Measurements from ENCODE around the gene DAB1.

DNA sequence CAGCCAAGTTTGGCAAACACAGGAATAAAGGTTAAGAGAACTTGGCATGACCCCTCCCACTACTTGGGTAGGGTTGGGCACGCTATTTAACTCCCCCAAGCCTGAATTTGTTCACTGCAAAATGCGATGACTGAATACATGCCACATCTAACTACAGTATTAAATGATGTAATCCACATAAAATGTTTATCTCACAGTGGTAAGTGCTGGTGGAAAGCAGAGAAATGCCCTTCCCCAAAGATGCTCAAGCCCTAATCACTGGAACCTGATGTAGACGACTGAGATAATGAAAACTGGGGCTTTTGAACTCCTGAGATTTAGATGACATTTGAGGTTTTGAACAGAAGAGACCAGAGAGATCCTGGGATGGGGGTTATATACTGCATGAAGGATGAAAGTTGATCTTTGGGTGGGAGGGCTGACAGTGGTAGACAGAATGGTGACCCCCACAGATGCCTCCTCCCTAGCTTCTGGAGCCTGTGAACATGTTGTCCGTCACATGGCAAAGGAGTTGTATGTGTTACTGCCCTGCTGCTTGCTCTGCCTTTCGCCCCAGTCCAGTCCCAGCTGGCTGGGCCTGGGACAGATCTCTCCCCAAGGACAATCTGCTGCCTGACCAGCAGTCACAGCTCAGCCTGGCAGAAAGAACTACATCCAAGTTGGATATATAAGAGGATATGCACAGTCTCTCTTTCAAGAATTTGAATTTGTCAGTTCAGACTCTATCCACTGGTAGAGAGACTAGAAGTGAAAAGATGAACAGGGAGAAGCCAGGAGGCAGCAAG, 120.9 kb downstream of the DAB1 start:
- no peak for TF ChIP-seq EZH2phosphoT487 (conservative IDR thresholded peaks at IDR 0.05; ENCODE audit: low read length)
- TF ChIP-seq, protein P1, sequence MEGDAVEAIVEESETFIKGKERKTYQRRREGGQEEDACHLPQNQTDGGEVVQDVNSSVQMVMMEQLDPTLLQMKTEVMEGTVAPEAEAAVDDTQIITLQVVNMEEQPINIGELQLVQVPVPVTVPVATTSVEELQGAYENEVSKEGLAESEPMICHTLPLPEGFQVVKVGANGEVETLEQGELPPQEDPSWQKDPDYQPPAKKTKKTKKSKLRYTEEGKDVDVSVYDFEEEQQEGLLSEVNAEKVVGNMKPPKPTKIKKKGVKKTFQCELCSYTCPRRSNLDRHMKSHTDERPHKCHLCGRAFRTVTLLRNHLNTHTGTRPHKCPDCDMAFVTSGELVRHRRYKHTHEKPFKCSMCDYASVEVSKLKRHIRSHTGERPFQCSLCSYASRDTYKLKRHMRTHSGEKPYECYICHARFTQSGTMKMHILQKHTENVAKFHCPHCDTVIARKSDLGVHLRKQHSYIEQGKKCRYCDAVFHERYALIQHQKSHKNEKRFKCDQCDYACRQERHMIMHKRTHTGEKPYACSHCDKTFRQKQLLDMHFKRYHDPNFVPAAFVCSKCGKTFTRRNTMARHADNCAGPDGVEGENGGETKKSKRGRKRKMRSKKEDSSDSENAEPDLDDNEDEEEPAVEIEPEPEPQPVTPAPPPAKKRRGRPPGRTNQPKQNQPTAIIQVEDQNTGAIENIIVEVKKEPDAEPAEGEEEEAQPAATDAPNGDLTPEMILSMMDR (IDR thresholded peaks at IDR 0.05; ENCODE audit: insufficient read depth, low read length, poor library complexity, severe bottlenecking) = no peak
